DMS79 treated with DMSO at 0.1 percent for 48 hours (cell line): ENCODE data around the gene FTSJ3.
A peak's percentile ranks its signal among the peaks of the same experiment; 100 is the strongest.

ENCODE experiments used
- DNase-seq: peaks from one replicate; lab custom pipeline; 2025; lab: John Stamatoyannopoulos, UW

Gene FTSJ3

GRCh38 chr17:63842540-63843386, 15.3 kb upstream of the FTSJ3 start, which contains the start of gene SMARCD2:
Gene SMARCD2 (minus strand): TSS chr17:63842685. CDS start chr17:63842674, 11 bp downstream.
- DNase-seq: peak; percentile 94

- no peak for DNase-seq
These were observed 14.7 kb upstream of the FTSJ3 start for GRCh38 chr17:63842173-63842539.

- peak; percentile 19 for DNase-seq
These were observed 14.1 kb upstream of the FTSJ3 start for GRCh38 chr17:63841350-63842172.

- no peak for DNase-seq
These were observed 13.3 kb upstream of the FTSJ3 start for GRCh38 chr17:63840591-63841349.

GRCh38 chr17:63838631-63839171, 11.2 kb upstream of the FTSJ3 start:
- DNase-seq: no peak

- no peak for DNase-seq
These were observed 10.6 kb upstream of the FTSJ3 start for GRCh38 chr17:63837962-63838600.

GRCh38 chr17:63837480-63837879, 10.0 kb upstream of the FTSJ3 start:
- DNase-seq: no peak

- DNase-seq: no peak
These were observed 9.3 kb upstream of the FTSJ3 start for GRCh38 chr17:63836811-63837210.

GRCh38 chr17:63835167-63835720, 7.8 kb upstream of the FTSJ3 start:
- no peak for DNase-seq

- DNase-seq: no peak
These were observed 7.1 kb upstream of the FTSJ3 start for GRCh38 chr17:63834431-63835166.

GRCh38 chr17:63833741-63834373, 6.4 kb upstream of the FTSJ3 start:
- no peak for DNase-seq

- no peak for DNase-seq
These were observed 5.7 kb upstream of the FTSJ3 start for GRCh38 chr17:63833026-63833740.

GRCh38 chr17:63832455-63832854, 5.0 kb upstream of the FTSJ3 start:
- DNase-seq: no peak

- no peak for DNase-seq
These were observed 4.6 kb upstream of the FTSJ3 start for GRCh38 chr17:63832014-63832413.

GRCh38 chr17:63831505-63831904, 4.0 kb upstream of the FTSJ3 start:
- no peak for DNase-seq

- no peak for DNase-seq
These were observed 3.5 kb upstream of the FTSJ3 start for GRCh38 chr17:63830904-63831491.

- no peak for DNase-seq
These were observed 2.8 kb upstream of the FTSJ3 start for GRCh38 chr17:63830278-63830677.

- DNase-seq: no peak
These were observed 1.5 kb upstream of the FTSJ3 start for GRCh38 chr17:63828936-63829335.

GRCh38 chr17:63827801-63828221, 348 bp upstream of the FTSJ3 start:
- DNase-seq: no peak
